Endothelial cell of umbilical vein (primary cell): ENCODE results near the gene WEE2. TPM values are rescaled to one million over a fixed set of nuclear protein-coding genes. Genes with fewer than 3 reads are reported as not detected.
A peak's percentile ranks its signal among the peaks of the same experiment; 100 is the strongest.

ENCODE experiments used
- BruUV-seq: library from RNA; stranded (reverse); fragments of 400-500 nt; replicated peaks from 2 replicates; lab custom pipeline; 2021; lab: Mats Ljungman, UMichigan
- CTCF ChIA-PET: fragments of 300-600, 350-600 bp; sonication (Branson Sonifier 250); formaldehyde crosslinking; loops from one replicate; lab custom pipeline; 2021; ENCODE audit warnings: antibody characterized with exemption, inconsistent platforms; lab: Charles Lee
- POLR2A ChIA-PET: fragments of 300-600, 350-600 bp; sonication (Branson Sonifier 250); formaldehyde crosslinking; loops from one replicate; lab custom pipeline; 2021; ENCODE audit warnings: antibody characterized with exemption, inconsistent platforms; lab: Charles Lee
- DNase-seq: peaks from one replicate; pipeline ENCODE4 v3.0.0-alpha.2; 2011; ENCODE audit warnings: low read depth, low spot score
- FAIRE-seq: peaks from 2 replicates; lab custom pipeline; 2011; peaks lifted over from hg19 to GRCh38; lab: Jason Lieb, UNC
- H2AFZ ChIP-seq: 2 replicates; pipeline ENCODE4 v1.6.0; 2012; ENCODE audit warnings: low read depth, low read length, control low read depth, inconsistent platforms
- H3K27ac ChIP-seq: 2 replicates; pipeline ENCODE4 v1.5.1; 2011; ENCODE audit warnings: low read depth, mild to moderate bottlenecking, control low read depth, low read length, moderate library complexity; ENCODE audit not compliant: insufficient read depth
- H3K27me3 ChIP-seq, 2 experiments: 2 replicates each; pipeline versions ENCODE4 v1.6.0 to v1.6.1; 2011; ENCODE audit warnings: low read length in 2 of 2, mixed read lengths in 1 of 2; ENCODE audit not compliant: control insufficient read depth in 2 of 2, insufficient read depth in 2 of 2
- H3K36me3 ChIP-seq, 2 experiments: 2 replicates in 1 of 2; 3 replicates in 1 of 2; pipeline ENCODE4 v1.5.1; 2011; ENCODE audit warnings: low read length in 2 of 2, mild to moderate bottlenecking in 1 of 2, moderate library complexity in 1 of 2; ENCODE audit not compliant: control insufficient read depth in 2 of 2, insufficient read depth in 2 of 2; ENCODE audit errors: extremely low read depth in 1 of 2
- H3K4me1 ChIP-seq: 3 replicates; pipeline ENCODE4 v1.5.1; 2011; ENCODE audit warnings: mild to moderate bottlenecking, low read length; ENCODE audit not compliant: control insufficient read depth, insufficient read depth; ENCODE audit errors: extremely low read depth
- H3K4me2 ChIP-seq: 2 replicates; pipeline ENCODE4 v1.6.1; 2011; ENCODE audit warnings: low read length, control low read depth, mixed read lengths; ENCODE audit not compliant: insufficient read depth
- H3K4me3 ChIP-seq, 3 experiments: fragments of 200-600 bp in 1 of 3; sonication (generic), shearing (Covaris generic) in 1 of 3; replicated peaks in 1 of 3; 2 replicates each; pipeline ENCODE4 v1.5.1; 2011 to 2016; ENCODE audit warnings: control low read depth in 3 of 3, low read length in 3 of 3, mild to moderate bottlenecking in 2 of 3, inconsistent platforms in 1 of 3, low read depth in 1 of 3, moderate library complexity in 1 of 3; ENCODE audit not compliant: insufficient read depth in 1 of 3
- H3K79me2 ChIP-seq: 2 replicates; pipeline ENCODE4 v1.6.0; 2012; ENCODE audit warnings: low read length, inconsistent platforms; ENCODE audit not compliant: control insufficient read depth, insufficient read depth
- H3K9ac ChIP-seq: replicated peaks from 2 replicates; pipeline ENCODE3; 2011; ENCODE audit warnings: low read length, control low read depth; ENCODE audit not compliant: insufficient read depth; ENCODE audit errors: extremely low read depth
- H3K9me1 ChIP-seq: replicated peaks from 3 replicates; pipeline ENCODE4 v1.6.0; 2011; ENCODE audit warnings: mild to moderate bottlenecking, low read length; ENCODE audit not compliant: control insufficient read depth, insufficient read depth; ENCODE audit errors: extremely low read depth
- H3K9me3 ChIP-seq: replicated peaks from 2 replicates; pipeline ENCODE4 v1.5.1; 2012; ENCODE audit warnings: low read length, inconsistent platforms; ENCODE audit not compliant: control insufficient read depth, insufficient read depth
- H4K20me1 ChIP-seq: replicated peaks from 2 replicates; pipeline ENCODE3; 2011; ENCODE audit warnings: mild to moderate bottlenecking, low read length; ENCODE audit not compliant: control insufficient read depth, insufficient read depth; ENCODE audit errors: extremely low read depth
- CTCF ChIP-seq, 2 donors: IDR thresholded peaks; 1 replicate in 1 of 2; 2 replicates in 1 of 2; pipeline ENCODE4 v1.5.1; 2011; ENCODE audit warnings: low read length in 2 of 2, mild to moderate bottlenecking in 2 of 2, moderate library complexity in 2 of 2, control low read depth in 1 of 2, inconsistent platforms in 1 of 2, low read depth in 1 of 2; ENCODE audit not compliant: insufficient read depth in 1 of 2; ENCODE audit errors: extremely low read depth in 1 of 2
- EZH2 ChIP-seq: IDR thresholded peaks from 2 replicates; pipeline ENCODE4 v1.6.1; 2012; ENCODE audit warnings: borderline replicate concordance, low read depth, mild to moderate bottlenecking, moderate library complexity, low read length, inconsistent platforms; ENCODE audit not compliant: severe bottlenecking
- FOS ChIP-seq: IDR thresholded peaks from 2 replicates; pipeline ENCODE4 v1.6.1; 2011; ENCODE audit warnings: mild to moderate bottlenecking, low read length, moderate library complexity, borderline replicate concordance; ENCODE audit not compliant: insufficient read depth
- GATA2 ChIP-seq: IDR thresholded peaks from 2 replicates; pipeline ENCODE4 v1.7.0; 2011; ENCODE audit warnings: low read depth, mild to moderate bottlenecking, moderate library complexity, mixed read lengths, low read length; ENCODE audit not compliant: insufficient read length, insufficient read depth
- JUN ChIP-seq: IDR thresholded peaks from 2 replicates; pipeline ENCODE4 v1.6.1; 2011; ENCODE audit warnings: borderline replicate concordance, low read depth; ENCODE audit not compliant: insufficient read length, insufficient read depth
- MAX ChIP-seq: IDR thresholded peaks from 2 replicates; pipeline ENCODE4 v1.6.1; 2011; ENCODE audit not compliant: insufficient read depth, insufficient read length
- MYC ChIP-seq: IDR thresholded peaks from one replicate; pipeline ENCODE4 v1.6.1; 2011; ENCODE audit warnings: mild to moderate bottlenecking, low read depth, low read length
- POLR2A ChIP-seq: IDR thresholded peaks from 2 replicates; pipeline ENCODE4 v1.6.1; 2012; ENCODE audit warnings: low read depth, mild to moderate bottlenecking, control low read depth, low read length
- POLR2AphosphoS5 ChIP-seq: IDR thresholded peaks from 2 replicates; pipeline ENCODE4 v1.6.1; 2012; ENCODE audit warnings: low read depth, mild to moderate bottlenecking, control low read depth, low read length, moderate library complexity; ENCODE audit not compliant: insufficient read depth
- dilution Hi-C: fragments of 300-500 bp; cut with MboI; formaldehyde crosslinking; loops from one replicate; pipeline ENCODE4 v1.15.0; 2019; ENCODE audit warnings: low sequenced_read_pairs; ENCODE audit not compliant: extremely low pct_ligation_motif_present
- intact Hi-C: fragments of 100-400 bp; cut with micrococcal nuclease; formaldehyde crosslinking; loops from one replicate; pipeline ENCODE4 v1.10.0; 2022
- polyA plus RNA-seq, 4 experiments: library from polyadenylated mRNA; depleted of rRNA in 3 of 4; stranded (reverse) in 3 of 4; unstranded in 1 of 4; fragments of >200 nt; gene quantifications; 2 replicates each; pipeline versions ENCODE4 v1.2.1 to v1.2.3, GENCODE V29; 2011 to 2012; ENCODE audit warnings: missing spikeins in 1 of 4
- total RNA-seq: library from RNA; stranded (reverse); gene quantifications from 2 replicates; pipeline ENCODE4 v1.2.3, GENCODE V29; 2021

Gene WEE2
- total and polyA plus RNA-seq, 2 donors (not counting 3 experiments of a cell fraction or from before 2014, with no cell fraction given): not detected

GRCh38 chr7:141738592-141739013, 30.4 kb downstream of the WEE2 start:
- no peaks in the 10 kb centered on the region for H3K27me3 ChIP-seq
- intact Hi-C loops: loop anchor here (1.0 kb wide), 7 partner anchors 37 to 724 kb away; partner anchors contain the start of genes AGK and MRPS33
- BruUV-seq: TSS peak; percentile 72
- peaks cover 16% of the 10 kb centered on the region for H3K4me1 ChIP-seq
- POLR2A ChIA-PET: no interaction called here
- H3K9ac ChIP-seq: peak overlapping the region; percentile 98
- CTCF ChIA-PET: interaction anchor here (0.7 to 3.3 kb wide), 24 partner anchors 11 to 1057 kb away, joined by 3 to 83 read pairs (median 7); partner anchors contain the start of genes AGK, DENND11, MRPS33 and WEE2
- peaks cover 36% of the 10 kb centered on the region for H3K79me2 ChIP-seq
- H4K20me1 ChIP-seq: no peaks in the 10 kb centered on the region
- H3K4me2 ChIP-seq: peak overlapping the region; percentile 98
- TF ChIP-seq CTCF (IDR thresholded peaks at IDR 0.05; ENCODE audit: extremely low read depth in 1 of 2, insufficient read depth in 1 of 2, low read depth in 1 of 2, low read length in 2 of 2) (no peak), POLR2AphosphoS5 (no peak), GATA2 (no peak)
- FAIRE-seq (no peak), DNase-seq (no peak)
- H3K36me3 ChIP-seq: peaks cover 10 to 14% of the 10 kb centered on the region in 2 experiments
- peak overlapping the region; percentile 96 for H2AFZ ChIP-seq
- peak overlapping the region; percentile 60 to 99 (median 96) for H3K4me3 ChIP-seq
- H3K9me1 ChIP-seq: no peaks in the 10 kb centered on the region
- no peaks in the 10 kb centered on the region for H3K9me3 ChIP-seq
- dilution Hi-C loops: no loop called here
- H3K27ac ChIP-seq: peak overlapping the region; percentile 92

GRCh38 chr7:141739250-141739649, 31.1 kb downstream of the WEE2 start:
- intact Hi-C loops: no loop called here

More at GRCh38 chr7:141739250-141739649, 31.1 kb downstream of the WEE2 start:
- dilution Hi-C loops: no loop called here
- DNase-seq: no peak
- no peaks in the 10 kb centered on the region for H3K9me3 ChIP-seq
- no peak overlapping the region for H2AFZ ChIP-seq
- H3K79me2 ChIP-seq: peaks cover 36% of the 10 kb centered on the region
- H3K9ac ChIP-seq: peak overlapping the region; percentile 98
- no peaks in the 10 kb centered on the region for H3K9me1 ChIP-seq
- ChIA-PET CTCF (interaction anchor here (1.4 to 3.3 kb wide), 6 partner anchors 11 to 85 kb away, joined by 4 to 83 read pairs (median 23); partner anchors contain the start of gene DENND11), POLR2A (no interaction called here)
- TF ChIP-seq FOS (no peak), EZH2 (no peak), POLR2A (no peak), GATA2 (no peak), CTCF (IDR thresholded peaks at IDR 0.05; ENCODE audit: extremely low read depth in 1 of 2, insufficient read depth in 1 of 2, low read depth in 1 of 2, low read length in 2 of 2) (no peak), MAX (no peak), MYC (no peak), POLR2AphosphoS5 (no peak), JUN (no peak)
- no peaks in the 10 kb centered on the region for H3K27me3 ChIP-seq
- H3K4me3 ChIP-seq: peak overlapping the region in 1 of 3 experiments; percentile 96
- no peak for FAIRE-seq
- H3K4me2 ChIP-seq: peak overlapping the region; percentile 98
- no peaks in the 10 kb centered on the region for H4K20me1 ChIP-seq
- no peak overlapping the region for H3K27ac ChIP-seq
- BruUV-seq: no TSS peak
- H3K36me3 ChIP-seq: peaks cover 15 to 20% of the 10 kb centered on the region in 2 experiments
- H3K4me1 ChIP-seq: peaks cover 16% of the 10 kb centered on the region
